NB4 (cell line): ENCODE results near the gene MEN1.
A peak's percentile ranks its signal among the peaks of the same experiment; 100 is the strongest.

ENCODE experiments used
- DNase-seq: peaks from one replicate; pipeline ENCODE4 v3.0.0; 2010; ENCODE audit warnings: low read depth
- H3K4me3 ChIP-seq: one replicate; pipeline ENCODE4 v1.5.1; 2011; ENCODE audit warnings: mild to moderate bottlenecking, low read depth, low read length, moderate library complexity
- CTCF ChIP-seq: IDR thresholded peaks from one replicate; pipeline ENCODE4 v1.5.1; 2012; ENCODE audit warnings: low read depth, low read length
- MAX ChIP-seq: IDR thresholded peaks from 2 replicates; pipeline ENCODE4 v1.6.1; 2011; ENCODE audit warnings: low read depth, low read length
- MYC ChIP-seq: IDR thresholded peaks from 2 replicates; pipeline ENCODE4 v1.6.1; 2011; ENCODE audit warnings: low read depth, low read length
- POLR2A ChIP-seq: IDR thresholded peaks from 2 replicates; pipeline ENCODE4 v1.6.1; 2011; ENCODE audit warnings: mild to moderate bottlenecking; ENCODE audit not compliant: insufficient read length; ENCODE audit errors: extremely low read depth

Gene MEN1

GRCh38 chr11:64801561-64802369, 8.6 kb downstream of the MEN1 start:
- peak overlapping the region; percentile 40 for H3K4me3 ChIP-seq
- no peak for TF ChIP-seq CTCF
- TF ChIP-seq POLR2A: no peak
- no peak for TF ChIP-seq MAX

DNA sequence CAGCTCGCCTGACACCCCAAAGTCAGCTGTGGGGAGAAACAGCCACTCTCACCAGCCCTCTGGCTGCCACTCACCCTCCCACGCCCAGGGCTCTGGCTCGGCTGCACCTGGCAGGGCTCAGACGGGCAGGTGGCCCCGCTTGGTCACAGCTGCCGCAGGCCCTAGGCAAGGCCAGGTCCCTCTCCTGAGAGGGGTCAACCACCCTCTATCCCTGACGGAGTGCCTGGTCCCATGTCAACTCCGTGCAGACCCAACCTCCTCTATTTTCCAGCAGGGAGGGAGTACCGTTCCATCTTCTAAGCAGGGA, 9.2 kb downstream of the MEN1 start:
- no peak overlapping the region for H3K4me3 ChIP-seq
- TF ChIP-seq POLR2A: no peak
- TF ChIP-seq MYC: no peak
- no peak for TF ChIP-seq MAX
- no peak for TF ChIP-seq CTCF
- DNase-seq: no peak

More at GRCh38 chr11:64801561-64802369, 8.6 kb downstream of the MEN1 start:
- peak; percentile 54 for DNase-seq

GRCh38 chr11:64800303-64801157, 9.8 kb downstream of the MEN1 start:
- DNase-seq: peak; percentile 46
- TF ChIP-seq MAX (no peak), MYC (no peak), CTCF (no peak), POLR2A (no peak)
- H3K4me3 ChIP-seq: no peak overlapping the region

DNA sequence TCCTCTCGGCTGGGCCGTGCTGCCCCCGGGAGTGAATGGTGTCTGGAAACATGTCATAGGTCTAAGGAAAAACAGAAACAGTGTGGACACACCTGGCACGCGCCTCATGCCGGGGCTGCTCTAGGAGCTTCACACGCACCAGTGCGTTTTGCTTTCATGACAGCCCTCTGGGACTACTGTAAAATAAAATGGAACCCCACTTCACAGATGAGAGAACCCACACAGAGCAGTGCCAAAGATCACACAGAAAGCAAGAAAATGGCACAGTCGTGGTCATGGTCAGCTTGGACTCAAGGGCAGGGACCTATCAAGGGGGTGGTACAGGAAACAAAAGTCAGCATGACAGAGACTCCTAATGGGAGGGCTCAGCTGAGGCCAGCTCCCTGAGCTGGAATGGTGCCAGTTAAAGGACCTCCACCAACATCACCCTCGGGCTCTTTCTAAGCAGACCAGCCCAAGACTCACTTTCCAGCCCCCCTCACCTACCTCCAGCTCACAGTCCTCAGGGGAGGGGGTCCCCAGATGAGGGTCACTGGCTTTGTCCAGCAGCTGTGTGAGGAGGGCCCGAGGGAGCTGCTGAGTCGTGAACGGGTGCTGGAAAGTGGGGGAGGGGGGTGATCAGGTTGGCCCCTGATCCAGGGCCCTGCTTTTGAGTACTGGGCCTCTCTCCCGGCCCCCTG, 10.6 kb downstream of the MEN1 start:
- TF ChIP-seq MYC: no peak
- no peak for TF ChIP-seq CTCF
- TF ChIP-seq POLR2A: no peak
- no peak for TF ChIP-seq MAX
- H3K4me3 ChIP-seq: no peak overlapping the region
- peak; percentile 39 for DNase-seq

DNA sequence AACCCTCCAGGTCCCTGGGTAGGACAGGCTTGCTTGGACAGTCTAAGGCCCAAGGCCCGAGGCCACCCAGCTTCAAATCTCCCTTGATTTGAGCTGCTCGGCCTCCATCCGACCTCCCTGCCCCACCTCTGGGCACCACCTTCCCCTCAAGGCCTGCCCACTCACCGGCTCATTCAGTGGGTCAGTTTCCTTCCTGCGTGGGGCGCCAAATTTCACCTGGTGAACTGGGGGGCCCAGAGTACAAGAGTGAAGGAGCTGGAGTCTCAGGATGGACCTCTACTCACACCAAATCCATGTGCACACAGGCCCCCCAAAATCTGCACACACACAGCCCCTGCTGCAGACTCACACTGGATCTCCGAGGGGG, 11.1 kb downstream of the MEN1 start:
- no peak for DNase-seq
- H3K4me3 ChIP-seq: no peak overlapping the region
- TF ChIP-seq CTCF (no peak), MAX (no peak), MYC (no peak), POLR2A (no peak)
